SH-SY5Y (cell line): ENCODE results near the gene TMEM82.

Experiments
- GATA2 ChIP-seq: IDR thresholded peaks from 2 replicates; pipeline ENCODE4 v1.6.1; 2011; ENCODE audit warnings: mild to moderate bottlenecking, low read depth, low read length
- GATA3 ChIP-seq: IDR thresholded peaks from 2 replicates; pipeline ENCODE4 v1.6.1; 2011; ENCODE audit warnings: low read depth, mild to moderate bottlenecking, low read length, moderate library complexity

- TF ChIP-seq GATA2 (peak; percentile 60), GATA3 (no peak)
These were observed 18.4 kb downstream of the TMEM82 start for GRCh38 chr1:15760520-15761211.
